Endodermal cell (in vitro differentiated cells): Measurements from ENCODE around the gene KPRP. TPM values are rescaled to one million over a fixed set of nuclear protein-coding genes. Genes with fewer than 3 reads are reported as not detected.

Source experiments
- DNase-seq: peaks from one replicate; pipeline ENCODE4 v3.0.0-alpha.2; 2017
- H3K27ac ChIP-seq: 2 replicates; pipeline ENCODE4 v1.5.1; 2013; ENCODE audit warnings: mild to moderate bottlenecking, low read depth, low read length, moderate library complexity
- H3K27me3 ChIP-seq: 2 replicates; pipeline ENCODE4 v1.6.1; 2013; ENCODE audit warnings: mild to moderate bottlenecking, low read length, moderate library complexity; ENCODE audit not compliant: insufficient read depth, control insufficient read depth, poor library complexity, severe bottlenecking
- H3K36me3 ChIP-seq: 2 replicates; pipeline ENCODE4 v1.7.0; 2013; ENCODE audit warnings: mild to moderate bottlenecking, low read length, moderate library complexity; ENCODE audit not compliant: control insufficient read depth, insufficient read depth
- H3K4me1 ChIP-seq: one replicate; pipeline ENCODE4 v1.7.0; 2013; ENCODE audit warnings: low read length; ENCODE audit not compliant: control insufficient read depth, insufficient read depth
- H3K4me3 ChIP-seq: 2 replicates; pipeline ENCODE4 v1.5.1; 2013; ENCODE audit warnings: mild to moderate bottlenecking, low read length, moderate library complexity
- H3K9ac ChIP-seq: 2 replicates; pipeline ENCODE4 v1.6.1; 2013; ENCODE audit warnings: mild to moderate bottlenecking, low read length, moderate library complexity; ENCODE audit not compliant: poor library complexity, severe bottlenecking; ENCODE audit errors: extremely low read depth
- H3K9me3 ChIP-seq: 2 replicates; pipeline ENCODE4 v1.6.1; 2013; ENCODE audit warnings: mild to moderate bottlenecking, low read length, moderate library complexity; ENCODE audit not compliant: control insufficient read depth
- H3K27ac Mint-ChIP-seq: 2 replicates; pipeline ENCODE4 v1.8.0; 2020; ENCODE audit warnings: mixed read lengths
- H3K27me3 Mint-ChIP-seq: 2 replicates; pipeline ENCODE4 v1.8.0; 2021; ENCODE audit warnings: mild to moderate bottlenecking, mixed read lengths; ENCODE audit not compliant: insufficient read depth
- H3K36me3 Mint-ChIP-seq: 2 replicates; pipeline ENCODE4 v1.8.0; 2020; ENCODE audit warnings: low read depth, mixed read lengths
- H3K4me1 Mint-ChIP-seq: 2 replicates; pipeline ENCODE4 v1.8.0; 2020; ENCODE audit warnings: mixed read lengths
- H3K4me3 Mint-ChIP-seq: 2 replicates; pipeline ENCODE4 v1.8.0; 2020; ENCODE audit warnings: mild to moderate bottlenecking, moderate library complexity, mixed read lengths
- H3K9me3 Mint-ChIP-seq: 2 replicates; pipeline ENCODE4 v1.8.0; 2020; ENCODE audit warnings: mild to moderate bottlenecking, mixed read lengths
- WGBS, 2 experiments: methylation state at CpG; one replicate each; pipeline versions ENCODE4 v1.1.5 to v1.1.7; 2013; ENCODE audit warnings: missing lambda C conversion rate in 2 of 2, mixed read lengths in 1 of 2; ENCODE audit not compliant: insufficient coverage in 1 of 2, insufficient read length in 1 of 2; 5-methylcytosine and 5-hydroxymethylcytosine counted together
- total RNA-seq, 2 donors: library from RNA; stranded (reverse); fragmentation: NEBNext Ultra II Directional in 1 of 2; extraction: Animal tissue kit (Norgen Biotek cat#: 25700) in 1 of 2; gene quantifications; 2 replicates in 1 of 2; 3 replicates in 1 of 2; pipeline ENCODE4 v1.2.1, GENCODE V29; 2021
- TF ChIP-seq, protein P1 (sequence below): fragments of 200-600 bp; sonication (generic); conservative IDR thresholded peaks from 2 replicates; pipeline ENCODE4 v1.5.0; 2021; ENCODE audit warnings: antibody characterized with exemption, mild to moderate bottlenecking

The KPRP gene
- total RNA-seq, 2 donors from 2014 or later, result not detected

- Mint-ChIP-seq H3K4me1 (no peaks in the 10 kb centered on the region), H3K4me3 (no peak overlapping the region), H3K9me3 (peaks cover 82% of the 10 kb centered on the region), H3K27ac (no peak overlapping the region), H3K36me3 (no peaks in the 10 kb centered on the region), H3K27me3 (no peaks in the 10 kb centered on the region)
- no peak overlapping the region for H3K4me3 ChIP-seq
- TF ChIP-seq, protein P1, sequence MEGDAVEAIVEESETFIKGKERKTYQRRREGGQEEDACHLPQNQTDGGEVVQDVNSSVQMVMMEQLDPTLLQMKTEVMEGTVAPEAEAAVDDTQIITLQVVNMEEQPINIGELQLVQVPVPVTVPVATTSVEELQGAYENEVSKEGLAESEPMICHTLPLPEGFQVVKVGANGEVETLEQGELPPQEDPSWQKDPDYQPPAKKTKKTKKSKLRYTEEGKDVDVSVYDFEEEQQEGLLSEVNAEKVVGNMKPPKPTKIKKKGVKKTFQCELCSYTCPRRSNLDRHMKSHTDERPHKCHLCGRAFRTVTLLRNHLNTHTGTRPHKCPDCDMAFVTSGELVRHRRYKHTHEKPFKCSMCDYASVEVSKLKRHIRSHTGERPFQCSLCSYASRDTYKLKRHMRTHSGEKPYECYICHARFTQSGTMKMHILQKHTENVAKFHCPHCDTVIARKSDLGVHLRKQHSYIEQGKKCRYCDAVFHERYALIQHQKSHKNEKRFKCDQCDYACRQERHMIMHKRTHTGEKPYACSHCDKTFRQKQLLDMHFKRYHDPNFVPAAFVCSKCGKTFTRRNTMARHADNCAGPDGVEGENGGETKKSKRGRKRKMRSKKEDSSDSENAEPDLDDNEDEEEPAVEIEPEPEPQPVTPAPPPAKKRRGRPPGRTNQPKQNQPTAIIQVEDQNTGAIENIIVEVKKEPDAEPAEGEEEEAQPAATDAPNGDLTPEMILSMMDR, result no peak
- WGBS, 2 experiments, result 83% methylated on average over 1 of the region's 1 CpG; no CpG with 5 or more reads in 1 of the 2 experiments
- H3K9me3 ChIP-seq, result peaks cover 73% of the 10 kb centered on the region
- no peaks in the 10 kb centered on the region for H3K4me1 ChIP-seq
- H3K27me3 ChIP-seq, result no peaks in the 10 kb centered on the region
- no peak for DNase-seq
- no peaks in the 10 kb centered on the region for H3K36me3 ChIP-seq
- no peak overlapping the region for H3K27ac ChIP-seq
- no peak overlapping the region for H3K9ac ChIP-seq
Measured at GRCh38 chr1:152752225-152752624, 5.6 kb upstream of the KPRP start.

DNA sequence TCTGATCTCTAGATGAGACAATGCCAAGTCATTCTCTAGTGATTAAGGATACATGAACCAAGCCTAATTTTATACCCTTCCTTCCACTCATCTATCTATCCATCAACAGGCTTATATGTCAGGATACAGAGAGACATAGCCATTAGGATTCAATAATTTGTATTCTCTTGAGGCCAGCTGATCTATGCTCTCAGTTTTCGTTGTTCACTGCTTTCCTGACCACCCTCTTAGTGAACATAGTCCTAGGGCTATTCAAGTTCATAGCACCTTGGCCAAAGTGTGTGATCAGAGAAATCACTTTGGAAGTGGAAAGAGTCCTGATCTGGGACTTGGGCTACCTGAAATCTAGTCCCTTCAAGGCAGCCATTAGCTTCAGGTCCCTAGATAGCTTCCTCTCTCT, 4.2 kb upstream of the KPRP start:
- DNase-seq, result no peak
- H3K9ac ChIP-seq, result no peak overlapping the region
- Mint-ChIP-seq H3K4me1 (no peaks in the 10 kb centered on the region), H3K9me3 (peaks cover 84% of the 10 kb centered on the region), H3K27me3 (no peaks in the 10 kb centered on the region), H3K4me3 (no peak overlapping the region), H3K27ac (no peak overlapping the region), H3K36me3 (no peaks in the 10 kb centered on the region)
- H3K4me3 ChIP-seq, result no peak overlapping the region
- WGBS, 2 experiments, result 20 to 26% methylated on average over 1 of the region's 1 CpG
- TF ChIP-seq, protein P1, result no peak
- no peak overlapping the region for H3K27ac ChIP-seq
- peaks cover 77% of the 10 kb centered on the region for H3K9me3 ChIP-seq
- H3K27me3 ChIP-seq, result no peaks in the 10 kb centered on the region
- no peaks in the 10 kb centered on the region for H3K36me3 ChIP-seq
- H3K4me1 ChIP-seq, result no peaks in the 10 kb centered on the region

DNA sequence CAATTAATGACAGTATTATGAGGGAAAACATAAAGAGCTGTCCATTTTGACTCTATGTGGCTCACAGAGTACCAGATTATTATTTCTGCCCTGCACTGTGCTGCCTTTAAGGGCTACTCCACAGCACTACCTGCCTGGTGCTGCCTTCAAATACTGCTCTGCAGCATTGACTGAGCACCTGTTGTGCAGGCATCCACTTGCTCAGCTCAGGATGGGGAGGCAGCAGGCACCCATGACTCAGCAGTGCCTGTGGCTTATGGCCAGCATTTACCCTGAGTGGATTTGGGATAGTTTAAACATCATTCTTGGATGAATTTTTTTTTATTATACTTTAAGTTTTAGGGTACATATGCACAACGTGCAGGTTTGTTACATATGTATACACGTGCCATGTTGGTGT, 953 bp upstream of the KPRP start:
- Histone ChIP-seq H3K4me3 (no peak overlapping the region), H3K4me1 (no peaks in the 10 kb centered on the region), H3K9ac (no peak overlapping the region), H3K36me3 (no peaks in the 10 kb centered on the region), H3K27me3 (no peaks in the 10 kb centered on the region), H3K27ac (no peak overlapping the region), H3K9me3 (peaks cover 66% of the 10 kb centered on the region)
- Mint-ChIP-seq H3K27ac (no peak overlapping the region), H3K4me3 (no peak overlapping the region), H3K4me1 (no peaks in the 10 kb centered on the region), H3K9me3 (peaks cover 94% of the 10 kb centered on the region), H3K27me3 (no peaks in the 10 kb centered on the region), H3K36me3 (peaks cover 3% of the 10 kb centered on the region)
- TF ChIP-seq, protein P1, result no peak
- WGBS, 2 experiments, result no CpG with 5 or more reads among the region's 2 CpGs
- DNase-seq, result no peak
